Measurements from ENCODE around the gene CFAP99. TPM values are rescaled to one million over a fixed set of nuclear protein-coding genes. Genes with fewer than 3 reads are reported as not detected.

The CFAP99 gene
- polyA plus RNA-seq, 3 donors = 0.15 to 0.27 TPM; not detected in 1

- no peak for DNase-seq
- Mint-ChIP-seq H3K27me3 (ENCODE audit: low read depth in 3 of 3) (peaks cover 0 to 3% (median 1%) of the 10 kb centered on the region in 3 donors), H3K9me3 (no peaks in the 10 kb centered on the region), H3K27ac (no peak overlapping the region), H3K4me3 (no peak overlapping the region), H3K36me3 (no peaks in the 10 kb centered on the region), H3K4me1 (no peaks in the 10 kb centered on the region)
- H3K4me3 ChIP-seq (replicated peaks in 1 of 3; ENCODE audit: low read depth in 2 of 3, low read length in 3 of 3) = no peak overlapping the region
- no peak overlapping the region for H3K27ac ChIP-seq (ENCODE audit: low read depth in 1 of 2, low read length in 2 of 2)
- H2AFZ ChIP-seq (ENCODE audit: insufficient read depth, low read depth, low read length, poor library complexity, severe bottlenecking) = no peak overlapping the region
- no peaks in the 10 kb centered on the region for H3K4me1 ChIP-seq (ENCODE audit: control insufficient read depth in 1 of 2, insufficient read depth in 2 of 2, low read length in 2 of 2)
- H4K20me1 ChIP-seq (ENCODE audit: insufficient read depth, low read length) = no peaks in the 10 kb centered on the region
- TF ChIP-seq CTCF (IDR thresholded peaks at IDR 0.05) = no peak
- H3K79me2 ChIP-seq (ENCODE audit: insufficient read depth, low read length) = no peaks in the 10 kb centered on the region
- H3K9me3 ChIP-seq (replicated peaks in 1 of 2; ENCODE audit: control insufficient read depth in 1 of 2, insufficient read depth in 1 of 2, low read length in 2 of 2) = no peaks in the 10 kb centered on the region
- H3K9ac ChIP-seq (ENCODE audit: insufficient read depth, low read length, poor library complexity, severe bottlenecking) = no peak overlapping the region
- WGBS (ENCODE audit: insufficient coverage) = 90% methylated on average over 2 of the region's 3 CpGs
- no peaks in the 10 kb centered on the region for H3K36me3 ChIP-seq (replicated peaks in 1 of 2; ENCODE audit: control insufficient read depth in 1 of 2, insufficient read depth in 2 of 2, low read length in 2 of 2)
- intact Hi-C loops (cut with micrococcal nuclease) = no loop called here
- H3K27me3 ChIP-seq (ENCODE audit: control insufficient read depth in 2 of 2, insufficient read depth in 2 of 2, low read length in 2 of 2) = no peaks in the 10 kb centered on the region
- no peak overlapping the region for H3K4me2 ChIP-seq (replicated peaks; ENCODE audit: extremely low read depth, low read length, poor library complexity, severe bottlenecking)
Observed at GRCh38 chr4:2446656-2447564, 28.2 kb downstream of the CFAP99 start.

GRCh38 chr4:2448589-2448988 lies 29.8 kb downstream of the CFAP99 start:
- H3K4me2 ChIP-seq (replicated peaks; ENCODE audit: extremely low read depth, low read length, poor library complexity, severe bottlenecking) = no peak overlapping the region
- 96% methylated on average over 7 of the region's 7 CpGs for WGBS (ENCODE audit: insufficient coverage)
- no peak overlapping the region for H2AFZ ChIP-seq (ENCODE audit: insufficient read depth, low read depth, low read length, poor library complexity, severe bottlenecking)
- no peaks in the 10 kb centered on the region for H3K79me2 ChIP-seq (ENCODE audit: insufficient read depth, low read length)
- no peaks in the 10 kb centered on the region for H3K9me3 ChIP-seq (replicated peaks in 1 of 2; ENCODE audit: control insufficient read depth in 1 of 2, insufficient read depth in 1 of 2, low read length in 2 of 2)
- no peaks in the 10 kb centered on the region for H3K27me3 ChIP-seq (ENCODE audit: control insufficient read depth in 2 of 2, insufficient read depth in 2 of 2, low read length in 2 of 2)
- H3K36me3 ChIP-seq (replicated peaks in 1 of 2; ENCODE audit: control insufficient read depth in 1 of 2, insufficient read depth in 2 of 2, low read length in 2 of 2) = no peaks in the 10 kb centered on the region
- no peaks in the 10 kb centered on the region for H4K20me1 ChIP-seq (ENCODE audit: insufficient read depth, low read length)
- no peak overlapping the region for H3K27ac ChIP-seq (ENCODE audit: low read depth in 1 of 2, low read length in 2 of 2)
- peaks cover 0 to 3% (median 1%) of the 10 kb centered on the region in 3 donors for H3K27me3 Mint-ChIP-seq (ENCODE audit: low read depth in 3 of 3)
- DNase-seq = no peak
- no peaks in the 10 kb centered on the region for H3K4me1 ChIP-seq (ENCODE audit: control insufficient read depth in 1 of 2, insufficient read depth in 2 of 2, low read length in 2 of 2)
- no peak overlapping the region for H3K9ac ChIP-seq (ENCODE audit: insufficient read depth, low read length, poor library complexity, severe bottlenecking)
- H3K9me3 Mint-ChIP-seq = no peaks in the 10 kb centered on the region
- intact Hi-C loops (cut with micrococcal nuclease) = no loop called here
- H3K4me3 ChIP-seq (replicated peaks in 1 of 3; ENCODE audit: low read depth in 2 of 3, low read length in 3 of 3) = no peak overlapping the region
- no peaks in the 10 kb centered on the region for H3K4me1 Mint-ChIP-seq
- H3K27ac Mint-ChIP-seq = no peak overlapping the region
- no peak overlapping the region for H3K4me3 Mint-ChIP-seq
- TF ChIP-seq CTCF (IDR thresholded peaks at IDR 0.05) = no peak
- H3K36me3 Mint-ChIP-seq = no peaks in the 10 kb centered on the region
